ENCODE data around the gene LSAMP.

GRCh38 chr3:116052602-116053001, 392.7 kb downstream of the LSAMP start:
- TF ChIP-seq CTCF (IDR thresholded peaks at IDR 0.05; ENCODE audit: low read depth, low read length) = no peak
- TF ChIP-seq EZH2phosphoT487 (IDR thresholded peaks at IDR 0.05; ENCODE audit: low read depth) = no peak
